H1 (cell line): ENCODE results near the gene SGCG. TPM values are rescaled to one million over a fixed set of nuclear protein-coding genes. Genes with fewer than 3 reads are reported as not detected.

Experiments used
- CTCF ChIA-PET: fragments of 300-600 bp; sonication (Branson Sonifier 250); formaldehyde crosslinking; loops from one replicate; lab custom pipeline; 2021; ENCODE audit not compliant: partially characterized antibody; lab: Charles Lee
- POLR2A ChIA-PET: fragments of 300-600 bp; sonication (Branson Sonifier 250); formaldehyde crosslinking; loops from one replicate; lab custom pipeline; 2021; ENCODE audit warnings: inconsistent platforms; ENCODE audit not compliant: partially characterized antibody; lab: Charles Lee
- DNase-seq, 2 experiments: peaks; one replicate each; pipeline versions ENCODE4 v3.0.0 to v3.0.0-alpha.2; 2010 to 2022; ENCODE audit warnings: low spot score in 2 of 2, low read depth in 1 of 2, mixed read lengths in 1 of 2
- FAIRE-seq: peaks from 2 replicates; lab custom pipeline; 2011; peaks lifted over from hg19 to GRCh38; lab: Jason Lieb, UNC
- H2AFZ ChIP-seq: 2 replicates; pipeline ENCODE4 v1.8.1; 2012; ENCODE audit warnings: low read length, inconsistent platforms
- H2AK5ac ChIP-seq: 2 replicates; pipeline ENCODE4 v1.6.1; 2013; ENCODE audit warnings: low read depth, low read length
- H2BK120ac ChIP-seq: replicated peaks from 2 replicates; pipeline ENCODE3; 2013; ENCODE audit warnings: low read depth, low read length, inconsistent platforms
- H2BK12ac ChIP-seq: 2 replicates; pipeline ENCODE4 v1.6.1; 2013; ENCODE audit warnings: low read depth, low read length
- H2BK15ac ChIP-seq: 2 replicates; pipeline ENCODE4 v1.6.1; 2013; ENCODE audit warnings: low read length
- H2BK20ac ChIP-seq: 2 replicates; pipeline ENCODE4 v1.6.1; 2013; ENCODE audit warnings: low read length
- H2BK5ac ChIP-seq: 2 replicates; pipeline ENCODE4 v1.6.1; 2013; ENCODE audit warnings: low read depth, low read length
- H3K14ac ChIP-seq: 2 replicates; pipeline ENCODE4 v1.6.1; 2013; ENCODE audit warnings: inconsistent platforms; ENCODE audit not compliant: insufficient read length
- H3K18ac ChIP-seq: 2 replicates; pipeline ENCODE4 v1.6.1; 2013; ENCODE audit warnings: low read length; ENCODE audit errors: extremely low read depth
- H3K23ac ChIP-seq: 2 replicates; pipeline ENCODE4 v1.6.1; 2013; ENCODE audit warnings: inconsistent platforms; ENCODE audit not compliant: insufficient read length
- H3K23me2 ChIP-seq: 2 replicates; pipeline ENCODE4 v1.6.1; 2013; ENCODE audit warnings: low read depth, low read length
- H3K27ac ChIP-seq: 2 replicates; pipeline ENCODE4 v1.6.1; 2011; ENCODE audit warnings: low read depth, low read length, inconsistent platforms
- H3K27me3 ChIP-seq, 4 experiments: replicated peaks in 1 of 4; 1 replicate in 1 of 4; 2 replicates in 3 of 4; pipeline versions ENCODE4 v1.6.1 to v1.8.1; 2011 to 2013; ENCODE audit warnings: low read length in 3 of 4, mild to moderate bottlenecking in 3 of 4, inconsistent platforms in 2 of 4, mixed read lengths in 2 of 4, moderate library complexity in 1 of 4; ENCODE audit not compliant: control insufficient read depth in 3 of 4, insufficient read depth in 3 of 4; ENCODE audit errors: extremely low read depth in 1 of 4
- H3K36me3 ChIP-seq, 4 experiments: 2 replicates each; pipeline versions ENCODE4 v1.6.1 to v1.8.1; 2011 to 2013; ENCODE audit warnings: mild to moderate bottlenecking in 4 of 4, low read length in 3 of 4, moderate library complexity in 2 of 4, control low read depth in 1 of 4, inconsistent platforms in 1 of 4; ENCODE audit not compliant: insufficient read depth in 4 of 4, control insufficient read depth in 2 of 4
- H3K4ac ChIP-seq: replicated peaks from 2 replicates; pipeline ENCODE3; 2013; ENCODE audit warnings: low read length, low read depth, mixed read lengths, inconsistent platforms; ENCODE audit not compliant: insufficient read length
- H3K4me1 ChIP-seq, 4 experiments: replicated peaks in 1 of 4; 1 replicate in 1 of 4; 2 replicates in 3 of 4; pipeline versions ENCODE4 v1.6.1 to v1.8.1; 2011 to 2013; ENCODE audit warnings: low read length in 3 of 4, inconsistent platforms in 2 of 4, mixed read lengths in 1 of 4; ENCODE audit not compliant: insufficient read depth in 4 of 4, control insufficient read depth in 3 of 4
- H3K4me2 ChIP-seq, 2 experiments: 2 replicates each; pipeline versions ENCODE4 v1.6.1 to v1.8.1; 2011 to 2013; ENCODE audit warnings: low read depth in 2 of 2, low read length in 2 of 2, control low read depth in 1 of 2, inconsistent platforms in 1 of 2, mild to moderate bottlenecking in 1 of 2; ENCODE audit not compliant: insufficient read depth in 1 of 2
- H3K4me3 ChIP-seq, 4 experiments: fragments of 200-600, 300-600 bp in 1 of 4; sonication (generic), shearing (Covaris generic), sonication (Bioruptor Twin) in 1 of 4; 2 replicates each; pipeline versions ENCODE4 v1.5.1 to v1.8.1; 2011 to 2016; ENCODE audit warnings: low read length in 4 of 4, low read depth in 3 of 4, control low read depth in 2 of 4, inconsistent platforms in 2 of 4, mild to moderate bottlenecking in 2 of 4, mixed read lengths in 1 of 4, moderate library complexity in 1 of 4; ENCODE audit not compliant: insufficient read depth in 2 of 4; ENCODE audit errors: extremely low read depth in 1 of 4
- H3K56ac ChIP-seq: replicated peaks from 2 replicates; pipeline ENCODE3; 2013; ENCODE audit warnings: low read depth, mild to moderate bottlenecking, mixed read lengths, low read length, inconsistent platforms; ENCODE audit not compliant: insufficient read length
- H3K79me1 ChIP-seq: 2 replicates; pipeline ENCODE4 v1.6.1; 2013; ENCODE audit warnings: low read depth, low read length, control low read depth
- H3K79me2 ChIP-seq, 2 experiments: 2 replicates each; pipeline versions ENCODE4 v1.6.1 to v1.8.1; 2012 to 2013; ENCODE audit warnings: low read length in 2 of 2, mild to moderate bottlenecking in 2 of 2, inconsistent platforms in 1 of 2; ENCODE audit not compliant: insufficient read depth in 2 of 2, control insufficient read depth in 1 of 2
- H3K9ac ChIP-seq, 4 experiments: replicated peaks in 1 of 4; 1 replicate in 1 of 4; 2 replicates in 3 of 4; pipeline versions ENCODE4 v1.6.1 to v1.8.1; 2011 to 2013; ENCODE audit warnings: low read depth in 3 of 4, low read length in 3 of 4, control low read depth in 2 of 4, mild to moderate bottlenecking in 2 of 4, moderate library complexity in 2 of 4, inconsistent platforms in 1 of 4; ENCODE audit errors: extremely low read depth in 1 of 4
- H3K9me3 ChIP-seq, 2 experiments: 2 replicates each; pipeline versions ENCODE4 v1.6.1 to v1.8.1; 2012 to 2013; ENCODE audit warnings: mild to moderate bottlenecking in 2 of 2, moderate library complexity in 2 of 2, control low read depth in 1 of 2, inconsistent platforms in 1 of 2, low read depth in 1 of 2, low read length in 1 of 2, mixed read lengths in 1 of 2; ENCODE audit not compliant: insufficient read depth in 2 of 2
- H4K20me1 ChIP-seq, 2 experiments: replicated peaks in 1 of 2; 2 replicates each; pipeline versions ENCODE3 to v1.8.1; 2011 to 2013; ENCODE audit warnings: inconsistent platforms in 2 of 2, low read length in 2 of 2, mild to moderate bottlenecking in 1 of 2; ENCODE audit not compliant: insufficient read depth in 2 of 2, control insufficient read depth in 1 of 2
- H4K5ac ChIP-seq: 2 replicates; pipeline ENCODE4 v1.6.1; 2013; ENCODE audit warnings: low read length, low read depth, mixed read lengths, inconsistent platforms; ENCODE audit not compliant: insufficient read length
- H4K8ac ChIP-seq: 2 replicates; pipeline ENCODE4 v1.8.0; 2013; ENCODE audit warnings: mild to moderate bottlenecking, moderate library complexity, low read length, inconsistent platforms; ENCODE audit not compliant: insufficient read depth; ENCODE audit errors: extremely low read depth
- H4K91ac ChIP-seq: replicated peaks from 2 replicates; pipeline ENCODE3; 2013; ENCODE audit warnings: low read length, mixed read lengths, inconsistent platforms; ENCODE audit not compliant: insufficient read length
- EP300 ChIP-seq, 2 experiments: IDR thresholded peaks; 1 replicate in 1 of 2; 2 replicates in 1 of 2; pipeline ENCODE4 v1.6.1; 2011 to 2012; ENCODE audit warnings: low read depth in 2 of 2, low read length in 2 of 2, mild to moderate bottlenecking in 2 of 2, borderline replicate concordance in 1 of 2, inconsistent platforms in 1 of 2, moderate library complexity in 1 of 2
- FOSL1 ChIP-seq: IDR thresholded peaks from 2 replicates; pipeline ENCODE4 v1.6.1; 2011; ENCODE audit warnings: mild to moderate bottlenecking, low read depth, low read length, moderate library complexity; ENCODE audit not compliant: insufficient read depth
- WGBS, 2 experiments: shearing (Covaris generic) in 1 of 2; methylation state at CpG; one replicate each; pipeline versions ENCODE4 v1.1.6 to v1.1.7; 2013 to 2015; ENCODE audit warnings: low lambda C conversion rate in 2 of 2, mixed read lengths in 2 of 2, inconsistent platforms in 1 of 2, low coverage in 1 of 2, missing lambda C conversion rate in 1 of 2; ENCODE audit not compliant: insufficient replicate concordance in 2 of 2, insufficient coverage in 1 of 2, insufficient read length in 1 of 2; ENCODE audit errors: extremely low coverage in 1 of 2, missing lambda C conversion rate in 1 of 2; 5-methylcytosine and 5-hydroxymethylcytosine counted together
- polyA plus RNA-seq, 7 experiments: library from polyadenylated mRNA; depleted of rRNA in 3 of 7; stranded (reverse) in 5 of 7; unstranded in 2 of 7; fragments of >200 nt in 5 of 7; fragments of 200-250 nt in 2 of 7; gene quantifications; 1 replicate in 5 of 7; 2 replicates in 1 of 7; 4 replicates in 1 of 7; pipeline versions ENCODE4 v1.2.1 to v1.2.3, GENCODE V29; 2011 to 2013; ENCODE audit warnings: missing spikeins in 2 of 7, mixed read lengths in 2 of 7
- total RNA-seq: library from RNA; stranded (reverse); fragmentation: NEBNext Ultra II Directional; extraction: Animal tissue kit (Norgen Biotek cat#: 25700); gene quantifications from 2 replicates; pipeline ENCODE4 v1.2.1, GENCODE V29; 2021
- TF ChIP-seq, protein P1 (sequence below): IDR thresholded peaks from 2 replicates; pipeline ENCODE4 v1.6.1; 2012; ENCODE audit warnings: inconsistent platforms

Gene SGCG
- total and polyA plus RNA-seq, 2 of the 8 experiments (the other 6 are each of a cell fraction or from before 2014, with no cell fraction given), result 0.05 TPM; not detected in 1

DNA sequence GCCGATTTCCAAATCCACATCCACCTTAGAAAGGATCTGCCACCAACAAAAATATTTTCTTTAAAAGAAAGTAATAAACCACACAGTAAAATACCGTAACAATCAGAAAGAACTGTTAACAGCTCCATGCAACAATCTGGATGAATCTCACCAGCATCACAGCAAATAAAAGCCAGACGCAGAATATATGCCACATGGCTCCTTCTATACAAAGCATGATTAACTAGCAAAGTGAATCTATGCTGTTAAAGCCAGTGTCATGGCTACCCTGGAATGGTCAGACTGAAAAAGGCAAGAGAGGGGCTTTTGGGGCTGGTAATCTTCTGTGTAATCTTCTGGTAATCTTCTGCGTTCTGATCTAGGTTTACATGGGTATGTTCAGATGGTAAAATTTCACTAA lies 171.4 kb downstream of the SGCG start:
- no peak overlapping the region for H3K23ac ChIP-seq
- H4K8ac ChIP-seq, result no peak overlapping the region
- no peak overlapping the region for H3K14ac ChIP-seq
- H3K4me2 ChIP-seq, result no peak overlapping the region
- H3K27me3 ChIP-seq, result no peaks in the 10 kb centered on the region
- H3K23me2 ChIP-seq, result no peaks in the 10 kb centered on the region
- no peak overlapping the region for H2BK12ac ChIP-seq
- no peak overlapping the region for H4K91ac ChIP-seq
- peaks cover 2% of the 10 kb centered on the region; the same call in 1 of the 2 replicates for H3K79me1 ChIP-seq
- FAIRE-seq (no peak), DNase-seq (no peak)
- TF ChIP-seq EP300 (IDR thresholded peaks at IDR 0.05; ENCODE audit: borderline replicate concordance in 1 of 2, low read depth in 2 of 2, low read length in 2 of 2), result no peak
- TF ChIP-seq, protein P1, sequence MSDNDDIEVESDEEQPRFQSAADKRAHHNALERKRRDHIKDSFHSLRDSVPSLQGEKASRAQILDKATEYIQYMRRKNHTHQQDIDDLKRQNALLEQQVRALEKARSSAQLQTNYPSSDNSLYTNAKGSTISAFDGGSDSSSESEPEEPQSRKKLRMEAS, result no peak
- TF ChIP-seq FOSL1, result no peak
- peaks cover 3 to 8% of the 10 kb centered on the region in 2 experiments for H4K20me1 ChIP-seq
- peaks cover 3 to 10% of the 10 kb centered on the region in 2 experiments; a peak in 1 of 4 replicates for H3K79me2 ChIP-seq
- H2BK5ac ChIP-seq, result no peak overlapping the region
- CTCF ChIA-PET, result no interaction called here
- 80% methylated on average over 4 of the region's 4 CpGs; no CpG with 5 or more reads in 1 of the 2 experiments for WGBS, 2 experiments
- H3K4me1 ChIP-seq, result no peaks in the 10 kb centered on the region
- peaks cover 2 to 55% (median 32%) of the 10 kb centered on the region in 4 experiments; a peak in 7 of 8 replicates for H3K36me3 ChIP-seq
- no peak overlapping the region for H3K56ac ChIP-seq
- H3K4ac ChIP-seq, result no peak overlapping the region
- no peak overlapping the region for H2AK5ac ChIP-seq
- POLR2A ChIA-PET, result no interaction called here
- no peaks in the 10 kb centered on the region for H3K9me3 ChIP-seq
- H2BK20ac ChIP-seq, result no peak overlapping the region
- no peak overlapping the region for H2BK15ac ChIP-seq
- no peak overlapping the region for H3K4me3 ChIP-seq
- H3K9ac ChIP-seq, result no peak overlapping the region
- no peak overlapping the region for H4K5ac ChIP-seq
- no peak overlapping the region for H2AFZ ChIP-seq
- no peak overlapping the region for H3K18ac ChIP-seq
- H3K27ac ChIP-seq, result no peak overlapping the region
- no peak overlapping the region for H2BK120ac ChIP-seq
